H1 (cell line): ENCODE data around the gene MYO16.

ENCODE experiments used
- CTCF ChIP-seq, 3 experiments: IDR thresholded peaks; 1 replicate in 2 of 3; 2 replicates in 1 of 3; pipeline versions ENCODE4 v1.5.1 to v1.6.1; 2011; ENCODE audit warnings: low read length in 3 of 3, mild to moderate bottlenecking in 3 of 3, inconsistent platforms in 2 of 3, low read depth in 1 of 3, moderate library complexity in 1 of 3; ENCODE audit not compliant: insufficient read depth in 1 of 3; ENCODE audit errors: control extremely low read depth in 1 of 3
- EGR1 ChIP-seq: IDR thresholded peaks from 2 replicates; pipeline ENCODE4 v1.6.1; 2011; ENCODE audit warnings: low read depth, low read length, borderline replicate concordance
- POLR2AphosphoS5 ChIP-seq: IDR thresholded peaks from 2 replicates; pipeline ENCODE4 v1.6.1; 2011; ENCODE audit warnings: low read depth, low read length
- RAD21 ChIP-seq, 2 experiments: IDR thresholded peaks in 1 of 2; conservative IDR thresholded peaks in 1 of 2; 2 replicates each; pipeline ENCODE4 v1.6.1; 2011; ENCODE audit warnings: low read depth in 2 of 2, low read length in 2 of 2, improper control_type of control experiment in 1 of 2, inconsistent platforms in 1 of 2, mild to moderate bottlenecking in 1 of 2, moderate library complexity in 1 of 2
- SP4 ChIP-seq: IDR thresholded peaks from 2 replicates; pipeline ENCODE4 v1.6.1; 2012; ENCODE audit warnings: low read length, inconsistent platforms

DNA sequence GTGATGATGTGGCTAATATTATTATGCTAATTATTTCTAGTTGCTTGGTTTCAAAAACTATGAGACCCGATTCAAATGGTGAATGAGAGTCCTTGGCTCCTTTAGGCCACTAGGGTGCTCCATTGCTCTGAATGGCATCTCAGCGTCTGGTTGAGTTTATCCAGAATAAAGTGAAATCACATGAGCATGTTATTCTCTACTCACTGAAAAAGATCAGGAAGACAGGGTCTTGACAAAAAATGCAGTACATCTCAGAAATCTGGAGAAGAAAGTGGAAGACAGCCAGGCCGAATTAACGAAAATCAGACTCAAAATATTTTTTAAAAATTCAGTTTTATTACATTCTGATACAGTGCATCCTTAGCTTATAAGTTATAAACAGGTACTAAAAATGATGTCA lies 516.2 kb downstream of the MYO16 start:
- TF ChIP-seq EGR1 (no peak), CTCF (IDR thresholded peaks at IDR 0.05; ENCODE audit: control extremely low read depth in 1 of 3, insufficient read depth in 1 of 3, low read depth in 1 of 3, low read length in 3 of 3) (peak in 2 of 3 experiments; percentile 65 to 72; a peak in 3 of 4 replicates), POLR2AphosphoS5 (no peak), SP4 (no peak), RAD21 (IDR thresholded peaks at IDR 0.05 in 1 of 2, conservative IDR thresholded peaks at IDR 0.05 in 1 of 2; ENCODE audit: low read depth in 2 of 2, low read length in 2 of 2) (peak; percentile 89 to 90)
